ENCODE data around the gene F5.
A peak's percentile ranks its signal among the peaks of the same experiment; 100 is the strongest.
"Not testable (repeated sequence)": the region's sequence is repeated elsewhere in the genome, so short reads cannot be mapped to it uniquely, and the experiment has no call there.

The F5 gene

DNA sequence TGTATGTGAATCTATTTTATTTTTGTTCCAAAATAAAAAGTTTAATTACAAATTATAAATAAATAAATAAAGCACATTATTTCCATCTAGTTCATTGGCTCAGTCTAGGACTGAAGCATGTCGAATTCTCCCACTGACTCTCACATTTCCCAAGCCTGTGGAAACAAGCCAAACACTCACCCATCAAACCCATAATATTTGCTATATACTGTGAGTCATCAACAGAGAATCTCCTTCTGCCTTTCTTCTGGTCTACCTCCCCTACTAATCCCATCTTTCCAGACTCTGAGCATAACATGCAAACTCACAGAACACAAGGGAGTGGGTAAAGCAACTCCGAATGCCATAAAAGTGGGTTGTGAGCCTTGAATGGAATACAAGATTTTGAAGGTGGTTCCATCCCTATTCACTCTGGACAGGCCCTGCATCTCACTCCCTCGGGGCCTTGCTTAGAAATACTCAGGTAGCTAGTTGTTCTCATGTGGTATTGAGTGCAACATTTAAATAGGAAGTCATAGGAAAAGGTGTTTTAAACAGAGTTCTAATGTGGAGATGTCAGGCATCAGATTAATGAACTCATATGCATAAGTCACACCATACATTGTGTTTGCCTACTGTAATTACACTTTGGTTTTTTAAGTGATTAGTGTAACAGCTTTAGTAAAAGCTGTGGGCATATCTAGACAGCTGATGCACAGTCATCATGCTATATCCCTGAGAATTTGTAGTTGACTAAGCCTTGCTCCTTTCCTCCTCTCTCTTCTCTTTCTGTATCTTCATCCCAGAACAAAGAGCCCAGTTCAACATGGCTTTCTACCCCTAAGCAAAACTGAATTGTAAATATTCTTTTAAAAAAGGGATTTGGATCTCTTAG, 47.0 kb downstream of the F5 start:
- no peak for DNase-seq

DNA sequence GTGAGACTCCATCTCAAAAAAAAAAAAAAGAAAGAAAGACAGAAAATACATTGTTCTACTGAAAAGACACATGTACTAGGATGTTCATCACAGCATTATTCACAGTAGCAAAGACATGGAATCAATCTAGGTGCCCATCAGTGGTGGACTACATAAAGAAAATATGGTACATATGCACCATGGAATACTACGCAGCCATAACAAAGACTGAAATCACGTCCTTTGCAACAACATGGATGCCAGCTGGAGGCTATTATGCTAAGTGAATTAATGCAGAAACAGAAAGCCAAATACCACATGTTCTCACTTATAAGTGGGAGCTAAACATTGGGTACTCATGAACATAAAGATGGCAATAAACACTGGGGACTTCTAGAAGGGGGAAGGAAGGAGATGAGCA, 51.6 kb downstream of the F5 start:
- DNase-seq: no peak

DNA sequence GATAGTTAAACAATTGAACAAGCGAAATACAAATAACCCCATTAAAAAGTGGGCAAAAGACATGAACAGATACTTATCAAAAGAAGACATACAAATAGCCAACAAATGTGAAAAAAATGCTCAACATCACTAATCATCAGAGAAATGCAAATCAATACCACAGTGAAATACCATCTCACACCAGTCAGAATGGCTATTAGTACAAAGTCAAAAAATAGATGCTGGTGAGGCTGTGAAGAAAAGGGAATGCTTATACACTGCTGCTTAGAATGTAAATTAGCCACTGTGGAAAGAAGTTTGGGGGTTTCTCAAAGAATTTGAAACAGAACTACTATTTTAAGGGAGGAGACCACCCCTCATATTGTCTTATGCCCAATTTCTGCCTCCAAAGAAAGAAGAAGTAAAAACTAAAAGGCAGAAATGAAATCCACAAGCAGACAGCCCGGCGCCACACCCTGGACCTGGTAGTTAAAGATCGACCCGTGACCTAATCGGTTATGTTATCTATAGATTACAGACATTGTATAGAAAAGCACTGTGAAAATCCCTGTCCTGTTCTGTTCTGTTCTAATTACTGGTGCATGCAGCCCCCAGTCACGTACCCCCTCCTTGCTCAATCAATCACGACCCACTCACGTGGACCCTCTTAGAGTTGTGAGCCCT, 52.6 kb downstream of the F5 start:
- DNase-seq: not testable (repeated sequence)

DNA sequence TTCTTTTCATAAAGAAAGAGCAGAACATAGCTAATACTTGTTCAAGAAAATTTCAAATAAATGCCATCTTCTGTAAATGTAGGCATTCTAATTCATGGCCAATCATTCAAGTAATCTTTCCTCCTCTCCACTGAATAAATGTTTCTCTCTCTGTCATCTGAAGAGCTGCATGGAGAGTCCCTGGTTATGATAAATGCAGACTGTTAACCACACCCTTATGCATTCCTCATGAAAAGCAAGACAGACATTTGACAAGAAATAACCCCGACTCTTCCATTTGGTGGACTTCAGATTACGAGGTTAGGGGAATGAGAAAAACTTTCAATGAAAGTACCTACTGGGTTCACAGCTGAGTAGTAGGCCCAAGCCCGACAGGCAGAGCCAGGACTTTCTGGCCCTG, 55.8 kb downstream of the F5 start:
- DNase-seq: no peak

DNA sequence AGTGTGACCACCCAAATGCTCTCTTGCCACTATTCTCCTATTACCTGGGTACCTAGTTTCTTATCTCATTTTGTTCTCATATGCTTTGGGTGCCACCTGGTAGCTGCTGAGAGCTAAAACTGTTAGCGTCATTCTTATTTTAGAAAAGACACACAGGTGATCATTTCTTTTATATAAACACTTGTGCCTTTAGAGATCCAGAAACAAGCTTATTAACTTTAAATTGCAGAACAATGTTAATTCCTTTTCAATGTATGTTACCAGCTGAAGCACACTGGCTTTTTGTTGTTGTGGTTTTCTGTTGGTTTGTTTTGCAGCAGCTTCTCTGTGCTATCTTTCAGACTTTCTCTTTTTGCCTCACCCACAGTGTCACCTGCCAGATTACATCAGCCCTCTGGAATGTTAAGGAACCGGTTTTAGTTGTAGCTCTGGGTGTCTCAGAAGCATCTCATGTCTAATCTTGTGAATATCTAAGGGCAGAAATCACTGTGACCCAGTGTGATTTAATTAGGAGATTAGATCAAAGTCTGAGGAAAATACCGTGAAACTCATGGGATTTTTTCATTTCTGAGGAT, 57.1 kb downstream of the F5 start:
- DNase-seq: no peak

DNA sequence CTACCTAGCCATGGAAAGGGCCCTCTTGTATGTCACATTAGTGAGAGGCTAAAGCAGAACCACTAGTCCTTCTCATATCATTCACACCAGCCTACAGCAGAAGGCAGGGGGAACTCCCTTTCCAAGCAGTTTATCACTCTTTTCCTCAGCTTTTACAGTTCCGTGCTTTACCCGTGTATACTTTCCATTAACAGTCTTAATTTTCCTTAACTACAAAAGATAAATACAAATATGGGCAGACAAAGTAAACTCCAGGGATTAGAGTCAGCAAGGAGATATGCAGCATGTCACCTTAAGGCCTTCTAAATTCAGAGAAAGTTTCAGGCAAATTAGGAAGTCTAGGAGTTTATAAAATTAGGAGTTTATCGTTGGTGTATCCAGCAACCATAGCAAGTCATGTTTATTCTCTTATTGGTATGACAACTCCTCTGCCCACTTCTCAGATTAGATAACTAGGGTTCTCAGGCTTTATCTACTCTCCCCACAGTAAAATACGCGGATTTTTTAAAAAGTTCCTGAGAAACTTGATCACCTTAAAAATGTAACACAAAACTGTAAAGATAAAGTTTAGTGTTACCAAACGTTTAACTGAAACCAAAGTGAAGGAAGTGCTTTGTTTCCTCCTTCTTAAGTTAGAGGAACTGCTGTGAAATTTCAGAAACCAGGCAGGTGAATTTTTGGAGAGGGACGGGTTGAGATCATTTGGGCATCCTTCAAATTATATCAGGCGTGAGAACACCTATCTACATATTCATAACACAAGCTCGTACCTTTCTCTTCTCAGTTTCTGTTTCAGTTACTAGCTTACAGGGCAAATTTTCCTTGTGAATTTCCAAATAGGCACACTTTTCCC, 57.8 kb downstream of the F5 start:
- DNase-seq: peak in 2 of 3 donors; percentile 16 to 23

DNA sequence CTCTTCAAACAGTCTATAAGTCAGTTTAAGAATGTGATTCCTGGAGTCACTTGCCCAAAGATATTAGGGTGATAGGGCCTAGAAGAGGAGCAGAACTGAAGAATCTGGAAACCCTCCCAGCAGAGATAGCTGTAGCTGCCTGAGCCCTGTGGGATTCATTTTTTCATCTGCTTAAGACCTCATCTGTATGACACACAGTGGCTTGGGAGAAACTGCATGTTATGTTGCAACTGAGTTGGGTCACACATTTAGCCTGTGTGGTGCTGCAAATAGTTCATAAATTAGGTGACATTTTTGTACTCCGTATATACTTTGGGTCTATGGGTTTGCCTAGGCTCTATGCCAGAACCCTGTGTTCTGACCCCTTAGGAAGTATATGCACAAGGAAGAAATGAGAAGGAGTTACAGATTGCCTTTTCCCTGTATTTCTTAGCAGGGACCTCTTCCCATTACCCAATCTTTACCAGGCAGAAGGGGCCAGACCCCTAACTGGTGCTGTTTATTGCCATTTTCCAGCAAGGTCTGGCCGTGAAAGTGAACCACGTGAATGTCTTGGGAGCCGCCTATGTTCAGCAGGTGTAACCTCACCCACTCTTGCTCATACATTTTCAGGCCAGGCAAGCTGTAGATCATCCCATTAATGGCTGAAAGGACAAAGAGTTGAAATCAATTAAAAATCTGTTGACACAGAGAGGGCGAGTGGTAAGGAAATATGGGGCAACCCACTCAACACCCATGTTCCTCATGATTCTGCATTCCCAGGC, 58.6 kb downstream of the F5 start:
- peak; percentile 11 to 34 (median 27) for DNase-seq

DNA sequence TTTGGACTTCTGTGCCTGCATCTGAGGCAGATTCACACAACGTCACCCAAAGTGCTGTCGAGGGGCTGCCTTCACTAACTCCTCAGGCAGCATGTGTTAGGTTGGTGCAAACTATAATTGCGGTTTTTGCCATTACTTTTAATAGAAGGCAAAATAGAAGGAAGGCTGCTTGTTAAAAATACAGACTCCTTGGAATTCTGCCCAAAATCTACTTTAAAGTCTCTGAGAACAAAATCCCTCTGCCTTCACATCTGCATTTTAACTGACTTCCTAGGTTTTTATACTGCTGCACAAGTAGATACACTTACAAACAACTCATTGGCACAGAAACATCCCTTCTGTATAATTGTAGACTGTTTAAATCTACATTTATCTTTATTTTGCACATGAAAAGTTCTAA, 59.3 kb downstream of the F5 start:
- no peak for DNase-seq

DNA sequence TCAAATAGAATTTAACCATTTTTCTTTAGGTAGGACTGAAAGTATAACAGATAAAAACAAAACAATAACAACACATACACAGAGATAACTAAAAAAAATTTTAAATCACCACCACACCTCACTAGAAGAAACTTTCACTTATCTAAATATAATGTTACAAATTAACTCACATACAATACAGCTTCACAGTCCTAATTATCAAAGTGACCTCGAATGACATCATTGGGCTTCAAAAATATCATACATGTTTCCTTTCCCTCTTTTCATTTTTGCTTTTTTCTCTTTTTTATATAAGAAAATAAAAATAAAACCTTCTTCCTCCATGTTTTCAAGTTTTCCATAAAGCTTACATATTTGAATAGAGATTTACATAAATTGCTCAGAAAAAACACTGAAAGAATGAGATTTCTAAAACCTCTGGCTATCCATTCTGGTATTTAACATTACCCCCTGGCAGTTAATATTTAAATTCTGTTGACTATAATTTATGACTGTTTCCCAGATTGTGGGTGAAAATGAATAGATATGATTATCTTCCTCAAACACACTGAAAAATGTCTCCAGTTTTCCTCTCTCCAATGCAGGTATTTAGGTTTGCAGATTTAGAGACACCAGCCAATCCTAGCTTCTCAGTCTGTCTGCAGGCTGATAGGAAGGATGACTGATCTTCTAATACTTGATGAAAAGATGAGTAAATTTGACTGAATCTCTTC, 60.0 kb downstream of the F5 start:
- no peak for DNase-seq

DNA sequence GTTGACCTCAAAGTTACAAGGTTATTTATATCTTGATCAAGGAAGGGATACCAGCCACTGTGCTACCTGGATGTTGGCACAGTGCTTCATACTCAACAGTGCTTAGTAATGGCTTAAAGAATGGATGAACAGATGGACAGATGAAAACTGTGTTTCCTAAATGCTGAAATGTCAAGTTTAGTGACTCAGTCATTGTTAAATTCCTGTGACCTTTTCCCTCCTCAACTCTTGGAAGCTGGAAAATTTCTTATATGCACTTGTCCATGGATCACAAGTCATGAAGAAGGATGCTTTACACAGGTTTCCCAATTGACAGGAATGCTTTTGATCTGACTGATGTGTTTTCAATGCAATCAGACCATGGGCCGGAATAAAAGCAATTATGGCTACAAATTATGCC, 60.9 kb downstream of the F5 start:
- no peak for DNase-seq

DNA sequence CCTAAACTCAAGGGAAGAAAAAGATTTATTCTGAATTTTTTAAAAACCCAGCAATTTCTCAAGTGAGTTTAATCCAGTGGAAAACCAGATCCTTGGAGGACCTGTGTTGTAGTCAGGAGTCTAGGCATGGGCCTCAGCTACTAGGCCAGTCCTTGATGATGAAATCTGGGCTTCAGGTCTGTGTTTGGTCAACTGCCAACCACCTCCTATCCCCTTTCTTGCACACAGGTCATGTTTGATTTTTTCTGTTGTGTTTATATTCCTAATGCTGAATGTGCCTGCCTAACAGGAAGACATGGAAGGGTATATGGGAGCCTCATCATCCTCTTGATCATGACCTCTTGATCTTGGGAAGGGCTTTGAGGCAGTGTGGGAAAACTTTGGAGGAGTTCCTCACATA, 62.4 kb downstream of the F5 start:
- no peak for DNase-seq

DNA sequence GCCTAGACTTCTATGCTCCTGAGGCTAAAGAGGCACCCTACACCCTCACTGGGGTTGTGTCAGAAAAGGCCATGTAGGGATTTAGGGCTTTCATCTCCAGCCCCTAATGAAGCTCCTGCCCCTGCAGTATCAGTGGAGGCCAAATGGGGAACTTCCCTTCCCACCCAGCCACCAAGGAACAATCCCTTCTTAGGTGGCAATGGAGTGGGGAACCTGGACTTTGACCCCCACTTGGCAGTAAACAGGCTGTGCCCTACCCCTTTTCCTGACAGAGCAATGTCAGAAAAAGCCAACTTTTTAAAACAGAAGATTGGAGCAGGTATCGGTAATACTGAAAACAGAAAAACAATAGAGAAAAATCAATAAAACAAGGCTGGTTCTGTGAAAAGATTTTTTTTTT, 65.1 kb downstream of the F5 start:
- DNase-seq: no peak

DNA sequence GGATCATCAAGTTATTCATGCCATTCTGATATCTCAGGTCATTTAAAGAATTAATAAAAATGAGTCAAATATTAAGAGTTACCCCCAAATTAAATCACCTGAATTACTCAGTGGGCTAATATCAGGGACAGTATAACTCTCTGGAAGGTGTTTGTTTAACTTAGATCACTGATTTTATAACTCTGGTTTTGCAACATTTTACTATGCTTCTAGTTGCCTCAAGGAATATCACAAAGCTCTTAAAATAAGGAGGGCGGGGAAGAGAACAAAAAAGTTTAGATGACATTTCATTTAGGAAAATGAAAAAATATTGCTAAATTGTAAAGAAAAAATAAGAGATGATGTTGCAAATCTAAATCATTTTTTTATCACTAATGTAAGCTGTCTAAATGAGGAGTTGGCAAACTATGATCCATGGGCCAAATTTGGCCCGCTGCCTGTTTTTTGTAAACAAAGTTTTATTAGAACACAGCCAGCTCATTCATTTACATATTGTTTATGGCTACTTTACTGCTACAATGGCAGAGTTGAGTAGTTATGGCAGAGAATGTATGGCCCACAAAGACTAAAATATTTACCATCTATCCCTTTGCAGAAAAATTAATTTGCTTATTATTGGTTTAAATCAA, 68.6 kb downstream of the F5 start:
- DNase-seq: no peak

DNA sequence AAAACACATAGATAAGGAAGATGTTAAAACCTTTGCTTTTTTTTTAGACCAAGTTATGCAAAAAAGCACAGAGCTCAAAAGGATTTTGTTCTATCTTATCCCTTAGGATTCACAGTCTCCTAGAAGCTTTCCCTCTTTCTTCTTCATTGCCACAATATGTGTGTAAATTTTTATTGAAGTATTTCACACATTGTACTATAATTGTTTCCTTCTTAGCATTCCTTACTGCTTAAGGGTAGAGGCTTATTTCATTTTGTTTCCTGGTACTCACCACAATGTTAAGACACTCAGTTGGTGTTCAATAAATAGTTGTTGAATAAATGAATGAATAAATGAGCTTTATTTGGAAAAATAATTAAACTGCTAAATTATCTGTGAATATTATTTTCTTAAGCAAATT, 70.6 kb downstream of the F5 start:
- DNase-seq: no peak

DNA sequence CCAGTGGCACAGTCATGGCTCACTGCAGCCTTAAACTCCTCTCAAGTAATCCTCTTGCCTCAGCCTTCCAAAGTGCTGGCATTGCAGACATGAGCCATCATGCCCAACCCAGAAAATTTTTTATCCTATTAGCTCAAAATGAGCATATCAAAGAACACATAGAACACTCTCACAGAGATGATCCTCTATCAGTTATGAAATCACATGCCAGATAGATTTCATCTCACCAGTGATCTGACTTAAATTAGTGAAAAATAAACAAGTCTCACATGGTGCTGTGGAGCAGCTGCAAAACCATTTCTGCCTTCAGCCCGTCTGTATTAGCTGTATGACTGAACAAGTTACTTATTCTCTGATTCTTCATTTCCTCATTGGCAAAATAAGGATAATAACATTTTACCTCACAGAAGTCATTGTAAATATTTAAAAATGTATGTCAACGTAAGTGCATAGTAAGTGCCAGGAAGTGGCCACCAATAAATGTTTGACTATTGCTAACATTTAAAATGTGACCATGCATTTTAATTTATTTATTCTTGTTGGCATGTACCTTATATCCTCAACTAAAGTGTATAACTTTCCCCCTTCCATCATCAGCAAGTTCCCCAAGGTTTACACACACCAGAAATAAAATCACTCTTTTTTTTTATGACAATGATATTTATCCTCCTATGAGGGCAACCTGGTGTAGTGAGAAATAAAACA, 71.6 kb downstream of the F5 start:
- no peak for DNase-seq

DNA sequence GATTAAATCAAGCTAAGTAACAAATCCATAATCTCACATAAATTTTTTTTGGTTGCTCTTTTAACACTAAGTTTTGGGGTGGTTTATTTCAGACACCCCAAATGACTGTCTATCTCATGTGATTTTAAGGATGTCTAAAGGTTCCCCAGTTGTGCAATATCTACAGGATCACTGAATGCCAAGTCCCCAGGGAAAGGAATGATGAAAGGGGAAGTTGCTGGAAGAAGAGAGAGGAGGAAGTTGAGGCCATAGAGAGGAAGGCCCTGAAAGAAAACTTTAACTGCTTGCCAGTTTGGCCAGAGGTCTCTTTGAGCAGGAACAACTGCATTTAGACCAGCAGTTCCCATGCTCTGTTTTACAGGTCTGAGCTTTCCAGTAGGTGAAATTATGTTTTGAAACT, 73.1 kb downstream of the F5 start:
- peak; percentile 56 to 69 (median 58) for DNase-seq

DNA sequence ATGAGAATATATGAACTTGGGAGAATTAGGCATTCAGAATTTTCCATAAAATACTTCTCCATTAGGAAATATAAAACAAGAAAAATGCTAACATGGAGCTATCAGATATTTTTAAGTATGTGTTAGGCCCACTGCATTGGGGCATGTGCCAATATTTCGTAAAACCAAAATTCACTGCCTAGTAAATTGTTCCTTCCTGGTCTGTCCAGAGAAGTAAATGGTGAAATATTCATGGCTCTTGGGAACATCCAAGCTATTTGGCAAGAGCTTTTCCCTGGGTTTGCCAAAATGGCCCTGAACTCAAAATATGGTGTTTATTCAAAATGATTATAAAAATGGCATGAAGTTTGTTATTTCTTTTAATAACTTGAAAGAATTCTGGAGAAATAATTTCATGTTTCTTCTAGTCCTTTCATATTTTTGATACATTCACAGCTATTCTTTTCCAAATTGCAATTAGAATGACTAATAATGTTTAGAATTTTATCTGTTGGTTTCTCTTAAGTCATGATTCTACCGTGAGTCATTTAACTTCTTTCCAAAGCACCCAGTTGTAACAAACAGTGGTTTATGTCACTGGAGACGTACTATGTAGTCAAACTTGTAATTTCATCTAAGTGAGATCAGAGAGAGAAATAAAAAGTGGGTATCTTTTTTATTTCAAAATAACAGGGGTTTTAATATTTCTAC, 74.8 kb downstream of the F5 start:
- peak; percentile 35 to 77 (median 60) for DNase-seq

DNA sequence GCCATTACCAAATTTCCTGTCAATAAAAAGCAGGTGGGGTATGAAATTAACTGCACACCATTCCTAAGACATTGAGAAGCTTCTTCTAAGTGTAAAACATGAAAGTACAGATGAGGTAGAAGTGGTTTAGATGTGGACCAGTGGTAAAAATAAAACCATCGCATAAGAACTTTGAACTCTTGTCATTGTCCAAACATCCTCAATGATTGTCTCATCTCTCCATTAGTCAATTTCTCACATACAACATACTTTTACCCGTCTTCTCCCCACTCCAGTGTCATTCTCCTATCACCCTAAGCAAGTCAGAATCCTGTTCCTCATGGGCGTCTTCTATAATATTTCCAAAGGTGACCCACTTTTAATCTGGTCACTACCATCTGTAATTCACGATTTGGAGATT, 76.2 kb downstream of the F5 start:
- DNase-seq: no peak

DNA sequence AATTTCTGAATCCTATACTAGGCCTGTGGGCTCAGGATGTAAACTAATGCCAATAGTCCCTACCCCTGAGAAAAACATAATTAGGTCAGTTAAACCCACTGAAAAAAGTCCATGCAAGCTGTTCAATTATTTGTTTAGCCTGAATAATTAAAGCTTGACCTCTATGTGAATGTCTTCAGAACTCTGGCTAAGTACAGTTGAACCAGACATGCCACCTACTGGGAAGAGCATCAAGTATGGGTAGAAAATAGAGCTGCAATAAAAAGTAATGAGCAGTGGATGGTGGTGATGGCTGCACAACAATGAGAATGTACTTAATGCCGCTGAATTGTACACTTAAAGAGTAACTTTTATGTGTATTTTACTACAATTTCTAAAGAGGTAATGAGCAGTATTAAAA, 76.9 kb downstream of the F5 start:
- no peak for DNase-seq
